Effector CD8-positive, alpha-beta T cell (primary cell): Measurements from ENCODE around the gene DERL2.

Source experiments
- DNase-seq: peaks from one replicate; lab custom pipeline; 2025; lab: John Stamatoyannopoulos, UW

DERL2 gene

DNA sequence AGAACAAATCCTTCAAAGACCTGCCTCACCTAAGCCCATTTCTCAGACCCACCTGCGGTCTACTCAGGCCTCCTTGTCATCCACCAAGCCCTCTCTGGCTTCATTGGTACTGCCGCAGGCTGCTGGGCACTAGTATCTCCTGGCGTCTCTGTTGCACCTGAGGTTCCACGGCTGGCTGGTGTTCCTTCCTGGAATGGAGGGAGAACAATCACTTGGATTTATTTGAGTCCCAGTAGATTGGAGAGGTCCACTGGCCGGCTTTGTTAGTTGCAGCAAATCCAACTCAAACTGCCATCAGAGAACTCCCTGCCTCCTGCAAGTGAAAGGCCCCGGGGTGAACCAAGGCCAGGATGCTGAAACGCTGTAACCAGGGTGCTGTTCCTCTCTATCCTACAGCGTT lies 15.7 kb upstream of the DERL2 start:
- DNase-seq: no peak

- DNase-seq: peak; percentile 69
Measured at GRCh38 chr17:5500589-5501391, 14.8 kb upstream of the DERL2 start.

GRCh38 chr17:5500247-5500588 lies 14.2 kb upstream of the DERL2 start:
- DNase-seq: no peak

GRCh38 chr17:5499476-5500231 lies 13.7 kb upstream of the DERL2 start:
- no peak for DNase-seq

DNA sequence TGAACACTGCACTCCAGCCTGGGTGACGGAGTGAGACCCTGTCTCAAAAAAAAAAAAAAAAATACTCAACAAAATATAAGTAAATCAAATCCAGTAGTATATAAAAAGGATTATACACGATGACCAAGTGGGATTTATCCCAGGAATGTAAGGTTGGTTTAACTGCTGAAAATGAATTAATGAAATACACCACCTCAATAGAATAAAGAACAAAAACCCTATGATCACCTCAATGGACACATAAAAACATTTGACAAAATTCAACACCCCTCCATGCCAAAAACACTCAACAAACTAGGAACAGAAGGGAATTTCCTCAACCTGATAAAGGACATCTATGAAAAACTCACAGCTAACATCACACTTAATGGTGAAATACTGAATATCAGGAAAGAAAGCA lies 7.0 kb upstream of the DERL2 start:
- DNase-seq: no peak

- DNase-seq: no peak
Measured at GRCh38 chr17:5488752-5489151, 2.8 kb upstream of the DERL2 start.

DNA sequence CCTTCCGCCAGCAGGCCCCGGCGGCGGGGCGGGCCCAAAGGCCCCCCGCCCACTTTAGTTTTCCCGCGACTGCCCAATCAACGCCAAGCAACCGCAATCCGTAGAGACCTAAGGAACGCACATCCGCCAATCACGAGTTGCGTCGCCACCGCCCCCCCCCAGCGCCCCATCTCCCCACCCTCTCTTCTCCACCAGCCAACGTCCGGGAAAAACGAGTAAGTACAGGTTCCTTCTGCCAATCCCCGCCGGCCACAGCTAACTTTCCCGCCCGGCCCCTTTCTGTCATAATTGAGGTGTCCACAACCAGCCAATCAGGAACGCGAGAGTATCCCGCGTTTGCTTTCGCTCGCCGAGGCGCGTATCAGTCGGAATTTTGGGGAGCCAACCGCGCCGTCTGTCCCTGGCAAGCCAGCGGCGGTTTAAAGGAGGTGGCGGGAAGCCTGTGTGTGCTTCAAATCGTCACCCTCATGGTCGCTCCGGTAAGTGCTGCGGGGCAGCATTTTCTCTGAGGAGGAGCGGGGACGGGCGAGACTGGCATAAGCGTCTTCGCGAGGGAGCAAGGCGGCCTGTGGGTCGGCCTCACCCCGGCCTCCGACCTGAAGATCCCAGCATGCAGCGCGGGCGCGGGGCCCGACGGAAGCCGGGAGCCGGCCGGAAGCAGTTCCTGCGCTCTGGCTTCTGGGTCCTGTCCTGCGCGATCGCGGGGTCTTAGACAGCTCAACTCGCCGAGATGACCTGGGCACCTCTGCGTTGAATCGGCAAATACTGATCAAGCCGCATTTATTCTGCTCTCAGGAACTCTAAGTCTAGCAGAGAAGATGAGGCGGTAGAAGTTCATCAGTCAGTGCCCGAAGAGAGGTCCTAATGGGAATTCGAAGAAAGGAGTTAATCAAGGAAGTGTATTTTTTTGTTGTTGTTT lies 487 bp upstream of the DERL2 start, which contains the start of gene MIS12:
MIS12 (plus strand) TSS at position 361 of the 919 bp plus-strand sequence. CDS start 2,297 bp downstream, outside the sequence.
- DNase-seq: peak; percentile 97

DNA sequence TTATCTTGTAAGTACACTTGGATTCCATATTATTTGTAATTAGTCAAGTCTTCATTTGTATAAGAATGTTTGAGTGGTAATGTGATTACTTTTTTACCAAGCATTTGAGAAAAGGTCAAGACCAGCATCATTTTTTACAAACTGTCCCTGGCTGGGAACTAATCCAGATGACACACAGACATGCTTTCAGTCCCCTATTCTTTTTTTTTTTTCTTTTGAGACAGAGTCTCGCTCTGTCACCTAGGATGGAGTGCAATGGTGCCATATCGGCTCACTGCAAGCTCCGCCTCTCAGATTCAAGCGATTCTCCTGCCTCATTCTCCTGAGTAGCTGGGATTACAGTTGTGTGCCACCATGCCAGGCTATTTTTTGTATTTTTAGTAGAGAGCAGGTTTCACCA lies 4.5 kb downstream of the DERL2 start:
- no peak for DNase-seq

DNA sequence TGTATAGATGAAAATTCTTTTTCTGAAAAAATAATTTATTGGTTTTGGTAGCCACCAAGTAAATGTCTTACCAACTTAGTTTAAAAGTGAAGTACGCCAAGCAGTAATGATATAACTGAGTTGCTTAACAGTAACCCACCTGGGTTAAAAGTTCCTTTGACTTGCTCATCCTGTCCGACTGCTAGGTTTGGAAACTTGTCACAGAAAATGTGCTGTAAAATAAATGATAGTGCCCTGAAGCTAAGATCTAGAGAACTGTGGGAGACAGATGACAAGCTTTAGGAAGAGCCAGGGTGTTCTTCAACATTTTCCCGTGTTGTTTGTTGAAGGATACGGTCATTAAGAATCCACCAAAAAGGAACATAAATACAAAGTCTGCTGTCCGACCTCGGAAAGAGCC lies 5.0 kb downstream of the DERL2 start:
- no peak for DNase-seq

GRCh38 chr17:5478992-5479391 lies 7.0 kb downstream of the DERL2 start:
- DNase-seq: no peak

DNA sequence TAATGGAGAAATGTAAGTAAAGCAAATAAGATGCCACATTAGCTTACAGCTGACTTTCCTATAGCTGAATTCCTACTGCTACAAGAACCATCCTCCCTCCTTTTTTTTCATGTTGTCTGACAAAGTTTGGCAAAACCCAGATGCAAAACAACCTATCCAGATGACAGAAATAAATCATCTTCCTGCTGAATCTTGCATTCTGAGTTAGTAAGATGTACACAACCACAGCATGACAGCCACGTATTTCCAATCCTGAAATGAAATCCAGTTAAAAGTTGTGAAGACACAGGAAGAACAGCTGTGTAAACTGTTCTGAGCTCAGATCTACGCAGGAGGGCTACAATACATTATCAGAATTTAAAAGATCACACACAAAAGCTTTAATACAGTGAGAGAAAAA lies 12.1 kb downstream of the DERL2 start:
- DNase-seq: no peak

DNA sequence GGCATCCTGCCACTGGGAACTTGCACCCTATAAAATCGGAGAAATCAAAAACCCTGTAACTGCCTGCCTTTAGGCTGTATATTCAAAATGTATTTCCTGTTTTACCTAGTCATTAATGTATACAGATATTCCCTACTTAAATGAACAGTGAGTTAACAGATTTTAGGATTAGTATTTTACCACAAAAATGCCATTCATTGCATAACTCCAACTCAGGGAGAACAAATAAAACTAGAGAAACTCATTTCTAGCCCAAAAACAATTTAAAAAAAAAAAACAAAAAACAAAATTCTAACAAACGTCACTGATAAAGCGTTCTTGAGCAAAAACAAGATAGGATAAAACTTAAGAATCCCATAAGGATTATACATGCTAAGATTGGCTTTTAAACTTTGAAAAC lies 13.5 kb downstream of the DERL2 start:
- no peak for DNase-seq

DNA sequence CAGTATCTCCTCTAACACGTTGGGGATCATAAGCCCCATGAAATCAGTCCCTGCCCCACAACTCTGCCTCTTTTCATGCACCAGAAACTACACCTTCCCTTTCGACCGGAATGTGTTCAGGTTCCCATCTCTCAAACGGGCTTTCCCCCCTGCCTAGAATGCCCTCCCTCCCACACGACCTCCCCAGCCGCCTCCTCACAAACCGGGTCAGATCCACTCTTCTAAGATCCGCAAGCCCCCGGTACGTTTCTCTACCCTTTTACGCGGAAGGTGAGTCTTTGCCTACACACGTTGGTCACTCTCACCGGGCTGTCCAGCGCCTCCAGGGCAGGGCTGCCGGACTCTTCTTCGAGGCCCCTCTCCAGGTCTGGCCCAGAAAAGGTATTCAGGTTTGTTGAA lies 17.9 kb downstream of the DERL2 start:
- no peak for DNase-seq

GRCh38 chr17:5467416-5467815 lies 18.6 kb downstream of the DERL2 start:
- no peak for DNase-seq

- no peak for DNase-seq
Measured at GRCh38 chr17:5466295-5466694, 19.7 kb downstream of the DERL2 start.

GRCh38 chr17:5464717-5465507 lies 21.1 kb downstream of the DERL2 start:
- no peak for DNase-seq

DNA sequence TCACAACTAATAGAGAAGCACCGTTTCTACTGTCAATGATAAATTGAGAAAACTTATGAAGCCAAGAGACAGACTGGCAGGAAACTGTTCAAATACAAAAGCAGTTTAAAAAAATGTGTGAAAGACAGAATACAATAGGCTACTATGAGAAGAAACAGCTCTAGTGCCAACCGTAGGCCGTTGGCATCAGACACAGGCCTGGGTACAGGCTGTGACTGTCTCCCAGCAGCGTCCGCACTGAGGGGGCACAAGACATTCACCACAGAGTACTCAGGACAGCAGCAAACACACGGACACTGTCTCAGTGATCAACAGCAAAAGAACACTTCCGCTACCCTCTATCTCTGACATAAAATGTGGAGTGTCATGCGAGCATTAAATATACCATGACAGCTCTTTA lies 39.2 kb downstream of the DERL2 start:
- no peak for DNase-seq

DNA sequence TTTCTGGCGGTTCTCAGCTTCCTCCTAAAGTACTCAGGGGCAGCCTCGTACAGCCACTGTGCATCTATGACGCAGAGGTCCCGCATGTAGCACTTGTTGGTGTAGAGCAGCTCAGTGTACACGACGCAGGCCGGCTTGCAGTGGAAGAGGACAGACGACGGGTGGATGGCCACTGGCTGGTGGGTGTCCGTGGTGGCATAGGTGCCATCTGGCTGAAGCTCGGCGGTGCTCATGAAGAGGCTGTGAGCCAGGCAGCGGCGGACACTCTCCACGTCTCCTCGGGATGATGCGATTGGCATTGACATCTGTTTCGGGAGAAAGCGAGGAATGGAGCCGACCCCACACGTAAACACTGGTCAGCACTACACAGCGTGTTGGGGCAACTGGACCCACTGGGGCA lies 41.8 kb downstream of the DERL2 start:
- no peak for DNase-seq

GRCh38 chr17:5443728-5444127 lies 42.2 kb downstream of the DERL2 start:
- DNase-seq: no peak

GRCh38 chr17:5439446-5439764 lies 46.6 kb downstream of the DERL2 start:
- DNase-seq: no peak

DNA sequence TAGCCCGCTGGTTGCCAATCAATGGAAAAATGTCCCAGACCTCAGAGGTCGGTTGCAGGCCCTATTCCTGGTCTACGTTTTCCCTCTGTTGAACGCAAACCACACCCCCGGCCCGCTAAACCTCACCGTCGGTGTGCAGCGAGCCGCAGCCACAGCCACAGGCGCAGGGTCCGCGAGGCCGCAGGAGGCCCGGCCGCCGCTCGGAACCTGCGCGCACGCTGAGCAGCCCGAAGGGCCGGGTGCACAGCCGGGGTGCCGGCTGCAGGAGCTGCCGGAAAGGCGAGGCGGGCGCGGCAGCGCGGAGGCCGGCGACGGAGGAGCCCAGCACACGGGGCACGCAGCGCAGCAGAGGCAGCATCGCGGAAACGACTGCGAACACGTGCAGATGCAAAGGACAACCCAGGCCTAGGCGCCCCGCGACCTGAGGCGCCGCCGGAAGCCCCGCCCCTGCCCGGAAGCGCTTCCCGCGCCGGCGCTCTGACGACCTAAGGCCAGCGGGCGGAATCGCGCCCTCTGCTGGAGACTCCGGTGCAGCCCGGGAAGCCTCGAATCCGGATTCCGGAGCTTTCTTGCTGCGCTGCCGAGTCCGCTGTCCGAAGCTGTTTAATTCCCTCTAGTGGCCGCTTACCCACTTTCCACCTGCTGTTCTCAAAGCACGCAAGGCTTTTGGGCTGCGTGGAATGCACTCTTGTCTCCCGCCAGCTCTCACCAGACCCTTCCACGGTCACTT lies 47.1 kb downstream of the DERL2 start, which contains the start of gene C1QBP:
C1QBP (minus strand) TSS at position 440 of the 730 bp plus-strand sequence; CDS start at position 358, 82 bp downstream.
- DNase-seq: peak; percentile 88
